HG03095 (cell line): Measurements from ENCODE around the gene CDH26.

Source experiments
- ATAC-seq: cut with Tn5 transposase; IDR thresholded peaks from one replicate; pipeline ENCODE4 v1.9.1; 2021; ENCODE audit warnings: moderate library complexity; ENCODE audit not compliant: unreplicated experiment

The CDH26 gene

GRCh38 chr20:59977086-59977485, 18.9 kb downstream of the CDH26 start:
- no peak for ATAC-seq

GRCh38 chr20:59983076-59983475, 24.9 kb downstream of the CDH26 start:
- no peak for ATAC-seq

GRCh38 chr20:59984541-59984940, 26.3 kb downstream of the CDH26 start:
- no peak for ATAC-seq

GRCh38 chr20:59985164-59985563, 26.9 kb downstream of the CDH26 start:
- ATAC-seq = no peak

GRCh38 chr20:59985864-59986263, 27.6 kb downstream of the CDH26 start:
- no peak for ATAC-seq

GRCh38 chr20:59987135-59987534, 28.9 kb downstream of the CDH26 start:
- no peak for ATAC-seq

GRCh38 chr20:59988141-59988540, 29.9 kb downstream of the CDH26 start:
- ATAC-seq = no peak

- no peak for ATAC-seq
Measured at GRCh38 chr20:59992526-59993084, 34.4 kb downstream of the CDH26 start.

GRCh38 chr20:59993736-59994430, 35.7 kb downstream of the CDH26 start:
- no peak for ATAC-seq

- no peak for ATAC-seq
Measured at GRCh38 chr20:59994697-59995122, 36.5 kb downstream of the CDH26 start.

GRCh38 chr20:59996108-59996507, 37.9 kb downstream of the CDH26 start:
- ATAC-seq = no peak

- no peak for ATAC-seq
Measured at GRCh38 chr20:59997896-59998295, 39.7 kb downstream of the CDH26 start.

GRCh38 chr20:59999502-59999901, 41.3 kb downstream of the CDH26 start:
- no peak for ATAC-seq

- ATAC-seq = no peak
Measured at GRCh38 chr20:60000271-60001042, 42.2 kb downstream of the CDH26 start.

- no peak for ATAC-seq
Measured at GRCh38 chr20:60001108-60001507, 42.9 kb downstream of the CDH26 start.

GRCh38 chr20:60003776-60004175, 45.6 kb downstream of the CDH26 start:
- no peak for ATAC-seq

GRCh38 chr20:60006261-60006660, 48.0 kb downstream of the CDH26 start:
- no peak for ATAC-seq

GRCh38 chr20:60007464-60007863, 49.2 kb downstream of the CDH26 start:
- no peak for ATAC-seq

GRCh38 chr20:60008130-60008808, 50.0 kb downstream of the CDH26 start:
- no peak for ATAC-seq

GRCh38 chr20:60009318-60009717, 51.1 kb downstream of the CDH26 start:
- no peak for ATAC-seq

GRCh38 chr20:60009826-60010616, 51.8 kb downstream of the CDH26 start:
- no peak for ATAC-seq
